GM18505 (cell line): ENCODE measurements around the gene BCL2L11.

Experiments used
- ATAC-seq: cut with Tn5 transposase; IDR thresholded peaks from one replicate; pipeline ENCODE4 v1.9.1; 2021; ENCODE audit not compliant: unreplicated experiment
- POLR2A ChIP-seq: IDR thresholded peaks from 4 replicates; pipeline ENCODE4 v1.6.1; 2011; ENCODE audit warnings: borderline replicate concordance; ENCODE audit not compliant: insufficient read depth, insufficient read length; ENCODE audit errors: extremely low read depth

BCL2L11 gene

GRCh38 chr2:111173338-111173737 lies 52.6 kb downstream of the BCL2L11 start:
- ATAC-seq: no peak
- TF ChIP-seq POLR2A: no peak

- no peak for TF ChIP-seq POLR2A
- no peak for ATAC-seq
Observed at GRCh38 chr2:111173856-111174255, 53.1 kb downstream of the BCL2L11 start.

GRCh38 chr2:111175615-111176014 lies 54.9 kb downstream of the BCL2L11 start:
- ATAC-seq: no peak

GRCh38 chr2:111176388-111176787 lies 55.7 kb downstream of the BCL2L11 start:
- no peak for TF ChIP-seq POLR2A
- ATAC-seq: no peak

More at GRCh38 chr2:111175615-111176014, 54.9 kb downstream of the BCL2L11 start:
- TF ChIP-seq POLR2A: no peak

- TF ChIP-seq POLR2A: no peak
- no peak for ATAC-seq
Observed at GRCh38 chr2:111176867-111177266, 56.2 kb downstream of the BCL2L11 start.

GRCh38 chr2:111178296-111178695 lies 57.6 kb downstream of the BCL2L11 start:
- ATAC-seq: no peak
- no peak for TF ChIP-seq POLR2A

GRCh38 chr2:111178730-111179405 lies 58.2 kb downstream of the BCL2L11 start:
- ATAC-seq: no peak
- no peak for TF ChIP-seq POLR2A

GRCh38 chr2:111182121-111182520 lies 61.4 kb downstream of the BCL2L11 start:
- ATAC-seq: no peak
- no peak for TF ChIP-seq POLR2A

- TF ChIP-seq POLR2A: no peak
Observed at GRCh38 chr2:111182740-111183139, 62.0 kb downstream of the BCL2L11 start.

GRCh38 chr2:111184725-111185310 lies 64.1 kb downstream of the BCL2L11 start:
- TF ChIP-seq POLR2A: no peak
- no peak for ATAC-seq

More at GRCh38 chr2:111182740-111183139, 62.0 kb downstream of the BCL2L11 start:
- ATAC-seq: no peak

- TF ChIP-seq POLR2A: no peak
- ATAC-seq: no peak
Observed at GRCh38 chr2:111185361-111186022, 64.8 kb downstream of the BCL2L11 start.

GRCh38 chr2:111186121-111186715 lies 65.5 kb downstream of the BCL2L11 start:
- ATAC-seq: no peak
- TF ChIP-seq POLR2A: no peak

GRCh38 chr2:111186933-111187332 lies 66.2 kb downstream of the BCL2L11 start:
- no peak for ATAC-seq
- TF ChIP-seq POLR2A: no peak
